Measurements from ENCODE around the gene CTXND1. TPM values are rescaled to one million over a fixed set of nuclear protein-coding genes. Genes with fewer than 3 reads are reported as not detected.
"Not testable (repeated sequence)": the region's sequence is repeated elsewhere in the genome, so short reads cannot be mapped to it uniquely, and the experiment has no call there.

Gene CTXND1
- total RNA-seq, 1 donor from 2014 or later: 5.6 TPM

GRCh38 chr15:80168421-80168820 is 83.6 kb downstream of the CTXND1 start:
- intact Hi-C loops (cut with DNase I): no loop called here
- no peak for DNase-seq (ENCODE audit: low spot score)

- no peak for DNase-seq (ENCODE audit: low spot score)
- intact Hi-C loops (cut with DNase I): no loop called here
Measured at GRCh38 chr15:80167936-80168335, 84.1 kb downstream of the CTXND1 start.

- peak; percentile 3 for DNase-seq (ENCODE audit: low spot score)
- intact Hi-C loops (cut with DNase I): no loop called here
Measured at GRCh38 chr15:80163897-80164296, 88.1 kb downstream of the CTXND1 start.

DNA sequence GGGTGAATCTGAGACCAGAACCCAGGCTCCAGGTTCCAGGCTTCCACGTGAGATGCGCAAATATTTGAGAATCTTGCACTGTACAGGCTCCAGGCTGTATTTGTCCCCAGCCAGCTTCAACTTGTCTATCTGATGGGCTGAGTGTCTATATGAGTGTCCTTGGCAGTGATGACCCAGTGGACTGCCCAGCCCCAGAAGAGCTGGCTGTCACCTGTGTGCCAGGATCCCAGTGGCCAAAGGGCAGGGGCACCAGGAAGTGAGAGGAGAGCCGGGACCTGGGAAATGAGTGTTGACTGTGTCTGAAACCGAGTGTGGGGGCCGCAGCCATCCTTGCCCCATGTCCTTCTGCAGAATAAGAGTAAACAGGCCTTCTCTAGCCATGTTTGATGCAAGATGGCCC is 88.8 kb downstream of the CTXND1 start:
- intact Hi-C loops (cut with DNase I): no loop called here
- DNase-seq (ENCODE audit: low spot score): no peak

DNA sequence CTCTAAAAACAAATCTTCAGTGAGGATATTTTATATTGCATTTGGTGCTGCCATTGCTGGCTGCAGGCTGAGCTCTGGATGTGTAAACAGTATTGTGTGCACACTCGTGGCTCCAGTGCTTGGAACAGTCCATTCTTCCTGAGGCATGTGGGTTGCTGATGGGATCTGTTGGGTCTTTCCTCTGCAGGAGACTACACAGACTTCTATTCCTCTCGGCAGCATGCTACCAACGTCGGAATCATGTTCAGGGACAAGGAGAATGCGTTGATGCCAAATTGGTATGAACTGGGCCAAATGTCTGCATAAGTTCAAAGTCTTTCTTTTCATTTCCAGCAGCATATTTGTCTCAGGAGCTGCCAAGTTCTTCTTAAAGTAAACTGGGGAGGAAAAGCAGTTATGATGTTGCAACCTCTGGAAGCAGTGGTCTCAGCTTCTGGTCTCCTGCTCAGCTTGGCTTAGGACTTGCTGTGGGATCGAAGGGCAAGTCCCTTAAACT is 89.9 kb downstream of the CTXND1 start:
- DNase-seq (ENCODE audit: low spot score): no peak
- intact Hi-C loops (cut with DNase I): no loop called here

GRCh38 chr15:80161468-80162016 is 90.5 kb downstream of the CTXND1 start:
- intact Hi-C loops (cut with DNase I): no loop called here
- no peak for DNase-seq (ENCODE audit: low spot score)

GRCh38 chr15:80160570-80161156 is 91.3 kb downstream of the CTXND1 start:
- peak; percentile 84 for DNase-seq (ENCODE audit: low spot score)
- intact Hi-C loops (cut with DNase I): no loop called here

DNA sequence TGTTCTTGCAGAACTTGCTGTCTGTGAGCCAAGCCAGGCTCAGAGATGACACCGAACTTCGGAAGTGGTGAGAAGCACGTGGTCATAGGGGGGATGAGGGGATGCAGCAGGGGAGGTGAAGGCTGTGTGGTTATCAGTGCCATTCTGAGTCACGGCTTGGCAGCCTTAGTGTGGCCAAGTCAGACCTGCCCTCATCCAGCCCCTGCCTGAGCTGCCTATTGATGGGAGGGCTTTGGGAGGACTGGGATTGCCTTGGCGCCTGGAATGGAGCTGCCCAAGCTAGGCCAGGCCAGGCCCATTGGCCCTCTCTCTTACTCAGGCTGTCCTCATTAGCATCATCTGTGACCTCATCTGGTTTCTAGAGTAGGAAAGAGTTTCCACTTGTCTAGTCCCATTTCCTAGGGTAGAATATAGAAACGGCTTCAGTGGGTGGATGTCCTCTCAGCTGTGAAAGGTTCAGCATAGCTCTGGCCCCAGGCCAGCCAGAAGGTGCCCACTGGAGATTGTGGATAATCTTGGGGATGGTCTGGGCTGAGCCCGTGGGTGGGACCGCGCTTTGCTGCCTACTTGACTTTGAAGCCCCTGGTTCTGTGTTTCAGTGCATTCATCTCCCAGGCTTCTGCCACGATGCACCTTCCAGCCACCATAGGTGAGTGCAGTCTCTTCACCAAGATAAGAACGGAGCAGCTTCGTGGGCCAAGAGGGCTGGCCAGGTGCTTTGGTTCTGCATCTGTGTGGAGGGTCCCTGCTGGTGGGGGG is 92.0 kb downstream of the CTXND1 start:
- intact Hi-C loops (cut with DNase I): loop anchor here (10.0 kb wide), 1 partner anchor 265 kb away; the partner anchor contains the start of gene MTHFS
- DNase-seq (ENCODE audit: low spot score): no peak

DNA sequence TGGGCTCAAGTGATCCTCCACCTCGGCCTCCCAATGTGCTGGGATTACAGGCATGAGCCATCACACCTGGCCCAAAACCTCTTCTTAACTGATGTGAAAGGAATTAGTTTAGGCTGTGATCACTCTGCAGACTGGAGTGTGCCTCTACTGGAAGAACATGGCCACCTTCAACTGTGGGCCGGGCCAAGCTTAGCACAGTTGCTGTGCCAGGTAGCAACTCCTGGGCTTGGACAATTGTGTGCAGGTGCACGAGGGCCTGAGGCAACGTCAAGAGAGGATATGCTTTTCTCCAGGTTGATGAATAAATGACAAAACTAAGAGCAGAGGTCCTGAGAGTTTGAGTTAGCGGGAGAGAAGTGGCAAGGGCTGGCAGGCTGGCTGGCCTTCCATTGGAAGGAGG is 92.7 kb downstream of the CTXND1 start:
- intact Hi-C loops (cut with DNase I): loop anchor here (10.0 kb wide), 1 partner anchor 264 kb away; the partner anchor contains the start of gene MTHFS
- no peak for DNase-seq (ENCODE audit: low spot score)

DNA sequence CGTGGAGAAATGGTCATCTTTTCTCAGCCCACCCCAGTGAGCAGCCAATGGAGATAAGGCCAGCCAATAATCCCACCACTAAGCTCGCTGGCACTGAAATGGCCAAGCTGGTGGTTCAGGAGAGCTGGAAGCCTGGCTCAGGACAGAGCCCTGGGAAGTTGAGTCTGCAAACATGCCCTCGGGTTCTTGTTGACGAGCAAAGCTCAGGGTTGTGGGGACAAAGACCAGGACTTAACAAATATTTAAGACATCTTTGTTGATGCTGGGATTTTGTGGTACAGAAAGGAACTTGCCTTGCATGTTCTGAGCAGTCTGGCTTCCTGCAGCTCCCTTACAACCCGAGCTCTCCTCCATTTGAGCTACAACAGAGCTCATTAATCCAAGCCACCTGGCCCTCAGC is 94.8 kb downstream of the CTXND1 start:
- DNase-seq (ENCODE audit: low spot score): no peak
- intact Hi-C loops (cut with DNase I): loop anchor here (10.0 kb wide), 1 partner anchor 262 kb away; the partner anchor contains the start of gene MTHFS

DNA sequence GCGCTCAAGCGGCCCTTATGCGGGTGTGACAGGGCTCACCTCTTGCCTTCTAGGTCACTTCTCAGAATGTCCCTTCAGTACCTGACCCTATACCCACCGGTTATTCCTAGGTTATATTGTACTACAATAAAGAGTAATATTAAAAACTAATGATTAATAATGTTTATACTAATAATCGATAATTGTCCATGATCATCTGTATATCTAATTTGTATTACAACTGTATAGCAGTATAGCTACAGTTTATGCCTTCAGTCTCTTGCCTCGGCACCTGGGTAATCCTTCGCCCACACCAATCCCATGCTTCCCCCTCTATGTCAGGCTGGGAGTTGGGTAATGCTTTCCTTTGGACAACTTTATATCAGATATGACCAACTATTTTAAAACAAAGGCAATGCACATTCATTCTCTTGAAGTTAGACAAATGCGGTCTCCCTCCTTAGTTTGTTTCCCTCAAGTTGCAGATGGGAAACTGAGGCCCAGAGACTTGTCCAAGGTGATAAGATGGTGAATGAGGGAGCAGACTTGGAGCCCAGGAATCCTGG is 95.8 kb downstream of the CTXND1 start:
- intact Hi-C loops (cut with DNase I): loop anchor here (10.0 kb wide), 1 partner anchor 261 kb away; the partner anchor contains the start of gene MTHFS
- DNase-seq (ENCODE audit: low spot score): no peak

DNA sequence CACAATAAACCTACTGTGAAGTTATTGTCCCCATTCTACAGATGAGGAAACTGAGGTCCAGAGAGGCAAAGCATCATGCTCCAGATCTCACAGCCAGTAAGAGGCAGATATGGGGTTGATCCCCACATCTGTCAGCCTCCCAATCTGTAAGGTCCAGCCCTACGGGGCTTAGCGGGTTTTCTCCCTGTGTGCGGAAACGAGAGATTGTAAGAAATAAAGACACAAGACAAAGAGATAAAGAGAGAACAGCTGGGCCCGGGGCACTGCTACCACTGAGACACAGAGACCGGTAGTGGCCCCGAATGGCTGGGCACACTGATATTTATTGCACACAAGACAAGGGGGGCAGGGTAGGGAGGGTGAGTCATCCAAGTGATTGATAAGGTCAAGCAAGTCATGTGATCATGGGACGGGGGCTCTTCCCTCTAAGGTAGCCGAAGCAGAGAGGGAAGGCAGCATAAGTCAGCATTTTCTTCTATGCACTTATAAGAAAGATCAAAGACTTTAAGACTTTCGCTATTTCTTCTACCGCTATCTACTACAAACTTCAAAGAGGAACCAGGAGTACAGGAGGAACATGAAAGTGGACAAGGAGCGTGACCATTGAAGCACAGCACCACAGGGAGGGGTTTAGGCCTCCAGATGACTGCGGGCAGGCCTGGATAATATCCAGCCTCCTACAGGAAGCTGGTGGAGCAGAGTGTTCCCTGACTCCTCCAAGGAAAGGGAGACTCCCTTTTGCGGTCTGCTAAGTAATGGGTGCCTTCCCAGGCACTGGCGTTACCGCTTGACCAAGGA is 96.4 kb downstream of the CTXND1 start:
- DNase-seq (ENCODE audit: low spot score): not testable (repeated sequence)
- intact Hi-C loops (cut with DNase I): loop anchor here (10.0 kb wide), 1 partner anchor 261 kb away; the partner anchor contains the start of gene MTHFS

- intact Hi-C loops (cut with DNase I): loop anchor here (10.0 kb wide), 1 partner anchor 260 kb away; the partner anchor contains the start of gene MTHFS
- no peak for DNase-seq (ENCODE audit: low spot score)
Measured at GRCh38 chr15:80155001-80155377, 97.0 kb downstream of the CTXND1 start.

GRCh38 chr15:80154336-80154735 is 97.7 kb downstream of the CTXND1 start:
- no peak for DNase-seq (ENCODE audit: low spot score)
- intact Hi-C loops (cut with DNase I): loop anchor here (5.0 to 10.0 kb wide), 3 partner anchors 92 to 260 kb away; partner anchors contain the start of gene MTHFS

GRCh38 chr15:80153900-80154299 is 98.1 kb downstream of the CTXND1 start:
- no peak for DNase-seq (ENCODE audit: low spot score)
- intact Hi-C loops (cut with DNase I): loop anchor here (5.0 to 10.0 kb wide), 3 partner anchors 92 to 259 kb away; partner anchors contain the start of gene MTHFS

DNA sequence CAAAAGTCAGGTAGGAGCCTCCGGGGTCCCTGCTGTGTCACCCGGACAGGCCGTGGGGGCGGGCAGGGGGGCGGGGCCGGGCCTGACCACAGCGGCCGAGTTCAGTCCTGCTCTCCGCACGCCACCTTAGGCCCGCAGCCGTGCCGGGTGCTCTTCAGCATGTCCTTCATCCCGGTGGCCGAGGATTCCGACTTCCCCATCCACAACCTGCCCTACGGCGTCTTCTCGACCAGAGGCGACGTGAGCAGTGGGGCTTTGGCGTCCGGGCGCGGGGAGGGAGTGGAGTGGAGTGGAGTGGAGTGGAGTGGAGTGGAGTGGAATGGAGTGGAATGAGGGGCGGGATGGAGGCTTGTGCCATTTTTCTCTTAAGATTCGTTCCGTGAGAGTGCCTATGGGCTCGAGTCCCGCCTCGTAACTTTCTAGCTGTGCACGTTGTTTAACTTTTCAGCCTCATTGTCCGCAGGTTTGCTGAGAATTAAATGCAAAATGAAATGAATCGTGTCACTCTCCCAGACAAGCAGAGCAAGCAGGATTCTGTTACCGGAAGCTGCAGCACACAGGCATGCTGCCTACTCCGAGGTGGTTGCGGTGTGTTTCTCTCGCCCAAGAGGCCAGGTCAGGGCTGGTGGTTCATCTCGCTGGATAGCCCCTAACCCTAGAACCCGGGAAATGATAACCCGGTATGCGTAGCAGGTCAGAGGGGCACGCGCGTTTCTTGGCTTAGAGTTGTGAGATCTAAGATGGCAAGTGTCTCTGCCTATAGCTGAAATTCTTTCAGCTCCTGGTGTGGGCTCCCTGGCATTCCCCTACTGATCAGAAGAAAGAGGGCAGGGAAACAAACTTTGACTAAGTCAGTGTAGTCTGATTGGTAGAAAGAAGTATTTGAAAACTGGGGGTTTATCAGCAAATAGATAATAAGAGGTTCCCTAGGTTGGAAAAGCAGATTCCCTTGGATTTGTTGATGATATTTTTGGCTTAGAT is 98.8 kb downstream of the CTXND1 start, which contains the start of gene FAH:
Gene FAH, plus strand, starts transcription at position 104 of the 981 bp plus-strand sequence. Its CDS starts 56 bp downstream, at position 160.
- DNase-seq (ENCODE audit: low spot score): peak; percentile 89
- intact Hi-C loops (cut with DNase I): loop anchor here (5.0 to 10.0 kb wide), 3 partner anchors 91 to 258 kb away; partner anchors contain the start of gene MTHFS

GRCh38 chr15:80152180-80152895 is 99.7 kb downstream of the CTXND1 start:
- DNase-seq (ENCODE audit: low spot score): peak; percentile 96
- intact Hi-C loops (cut with DNase I): loop anchor here (5.0 to 10.0 kb wide), 3 partner anchors 90 to 258 kb away; partner anchors contain the start of gene MTHFS

Data from cardiac septum (tissue), 1 donor.